Sigmoid colon (tissue), 7 donors: ENCODE data around the gene SPIRE1. TPM values are rescaled to one million over a fixed set of nuclear protein-coding genes. Genes with fewer than 3 reads are reported as not detected.

Experiments used
- DNase-seq: peaks from one replicate; pipeline ENCODE4 v3.0.0-alpha.2; 2019
- H3K27ac ChIP-seq, 4 donors: fragments of 200-600 bp; sonication (generic); one replicate each; pipeline ENCODE4 v1.5.1; 2016 to 2019; ENCODE audit warnings: mild to moderate bottlenecking in 1 of 4
- H3K27me3 ChIP-seq, 3 donors: fragments of 200-600 bp; sonication (generic); one replicate each; pipeline ENCODE4 v1.5.1; 2019; ENCODE audit warnings: mild to moderate bottlenecking in 1 of 3
- H3K36me3 ChIP-seq, 4 donors: fragments of 200-600 bp; sonication (generic); one replicate each; pipeline ENCODE4 v1.5.1; 2016 to 2019
- H3K4me1 ChIP-seq, 4 donors: fragments of 200-600 bp; sonication (generic); one replicate each; pipeline ENCODE4 v1.5.1; 2017 to 2019
- H3K4me3 ChIP-seq, 4 donors: fragments of 200-600 bp; sonication (generic); one replicate each; pipeline ENCODE4 v1.5.1; 2017 to 2019; ENCODE audit warnings: mild to moderate bottlenecking in 2 of 4, moderate library complexity in 1 of 4
- H3K9me3 ChIP-seq, 4 donors: fragments of 200-600 bp in 3 of 4; sonication (generic) in 3 of 4; one replicate each; pipeline versions ENCODE4 v1.5.1 to v1.6.1; 2013 to 2019
- CTCF ChIP-seq, 4 experiments: fragments of 450-650 bp in 3 of 4; fragments of 200-600 bp in 1 of 4; IDR thresholded peaks; one replicate each; pipeline ENCODE4 v1.5.1; 2016 to 2019; ENCODE audit warnings: antibody characterized with exemption in 4 of 4, mild to moderate bottlenecking in 3 of 4, moderate library complexity in 2 of 4
- EP300 ChIP-seq, 4 donors: sonication (generic); formaldehyde crosslinking; IDR thresholded peaks; one replicate each; pipeline ENCODE4 v1.6.1; 2017; ENCODE audit warnings: antibody characterized with exemption in 4 of 4
- POLR2A ChIP-seq, 2 donors: fragments of 450-650 bp; IDR thresholded peaks; one replicate each; pipeline ENCODE4 v1.6.1; 2016; ENCODE audit warnings: antibody characterized with exemption in 2 of 2, mild to moderate bottlenecking in 2 of 2, moderate library complexity in 2 of 2
- POLR2AphosphoS5 ChIP-seq, 4 donors: sonication (generic); formaldehyde crosslinking; IDR thresholded peaks; one replicate each; pipeline ENCODE4 v1.6.1; 2017; ENCODE audit warnings: antibody characterized with exemption in 4 of 4
- WGBS, 2 donors: extraction: QIAGEN DNeasy Blood & Tissue Kit; methylation state at CpG; one replicate each; pipeline ENCODE4 v1.1.7; 2013; 5-methylcytosine and 5-hydroxymethylcytosine counted together
- intact Hi-C: fragments of 100-400 bp; cut with DNase I; formaldehyde crosslinking; loops from one replicate; pipeline ENCODE4 v1.15.1; 2023
- polyA plus RNA-seq, 3 donors: library from polyadenylated mRNA; stranded (reverse); fragments of 200-250 nt; gene quantifications; one replicate each; pipeline ENCODE4 v1.2.3, GENCODE V29; 2013
- total RNA-seq, 4 donors: library from RNA; depleted of rRNA; stranded (reverse); fragments of >200 nt; gene quantifications; one replicate each; pipeline ENCODE4 v1.1.0, GENCODE V29; 2016
- donor health status: healthy with polysubstance abuse.
- donor health status: Bipolar disorder and iron deficiency.
- donor health status: healthy.

The SPIRE1 gene
- total and polyA plus RNA-seq, 7 donors = 2.1 to 31.6 (median 22.7) TPM

DNA sequence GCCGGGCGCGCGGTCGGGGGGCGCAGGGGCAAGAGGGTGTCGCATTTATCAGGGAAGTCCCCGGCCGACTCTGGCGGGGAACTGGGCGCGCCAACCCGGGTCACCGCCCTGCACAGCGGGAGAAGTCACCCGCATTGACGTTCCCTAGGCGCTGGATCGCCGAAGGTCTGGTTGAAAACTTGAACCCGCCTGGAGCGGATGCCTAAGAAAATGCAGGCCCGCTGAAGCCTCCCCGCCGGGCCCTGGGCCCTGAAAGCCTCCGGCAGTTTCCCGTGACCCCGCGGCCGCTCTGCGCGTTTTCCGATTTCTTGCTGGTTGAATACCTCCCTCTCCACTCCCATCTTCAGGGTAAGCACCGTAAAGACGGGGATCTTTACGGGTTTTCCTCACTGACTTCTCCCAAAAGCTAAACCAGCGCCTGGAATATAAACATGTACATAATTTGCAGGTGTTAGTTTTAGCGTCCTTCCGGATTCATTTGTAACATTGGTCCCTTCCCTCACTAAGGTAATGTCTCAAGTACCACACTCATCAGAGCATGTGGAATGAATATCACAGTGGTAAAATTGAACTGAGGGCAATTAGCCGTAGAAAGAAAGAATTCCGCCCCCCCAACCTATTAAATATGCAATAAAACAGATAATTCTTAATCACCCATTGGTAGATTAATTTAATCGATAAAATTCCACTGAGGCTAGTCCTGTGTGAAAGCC is 675 bp upstream of the SPIRE1 start:
- no peaks in the 10 kb centered on the region for H3K9me3 ChIP-seq
- no peaks in the 10 kb centered on the region for H3K27me3 ChIP-seq
- DNase-seq = peak; percentile 77
- no peaks in the 10 kb centered on the region for H3K36me3 ChIP-seq
- H3K4me1 ChIP-seq = peaks cover 0 to 25% (median 11%) of the 10 kb centered on the region in 4 donors
- H3K4me3 ChIP-seq = peak overlapping the region; percentile 72 to 92 (median 82)
- H3K27ac ChIP-seq = peak overlapping the region; percentile 98
- TF ChIP-seq POLR2A (IDR thresholded peaks at IDR 0.05) (no peak), CTCF (IDR thresholded peaks at IDR 0.05) (no peak), EP300 (IDR thresholded peaks at IDR 0.05) (no peak), POLR2AphosphoS5 (IDR thresholded peaks at IDR 0.05) (no peak)
- intact Hi-C loops = loop anchor here (5.0 to 10.0 kb wide), 5 partner anchors 224 to 804 kb away; partner anchors contain the start of genes AFG3L2, CHMP1B, PRELID3A and PTPN2
- WGBS, 2 donors = 12 to 18% methylated on average over 42 of the region's 42 CpGs

GRCh38 chr18:12656938-12657683 is 796 bp downstream of the SPIRE1 start:
- H3K27me3 ChIP-seq = no peaks in the 10 kb centered on the region
- H3K9me3 ChIP-seq = no peaks in the 10 kb centered on the region
- peak; percentile 71 for DNase-seq
- H3K36me3 ChIP-seq = no peaks in the 10 kb centered on the region
- WGBS, 2 donors = 1% methylated on average over 89 of the region's 89 CpGs
- H3K4me1 ChIP-seq = peaks cover 0 to 25% (median 12%) of the 10 kb centered on the region in 4 donors
- TF ChIP-seq POLR2A (IDR thresholded peaks at IDR 0.05) (peak in 1 of 2 donors; percentile 37), CTCF (IDR thresholded peaks at IDR 0.05) (no peak), POLR2AphosphoS5 (IDR thresholded peaks at IDR 0.05) (peak in 2 of 4 donors; percentile 63 to 74), EP300 (IDR thresholded peaks at IDR 0.05) (no peak)
- intact Hi-C loops = loop anchor here (5.0 to 10.0 kb wide), 5 partner anchors 225 to 802 kb away; partner anchors contain the start of genes AFG3L2, CHMP1B, PRELID3A and PTPN2
- H3K27ac ChIP-seq = peak overlapping the region; percentile 98
- peak overlapping the region; percentile 68 to 92 (median 82) for H3K4me3 ChIP-seq

GRCh38 chr18:12656605-12656937 is 1.3 kb downstream of the SPIRE1 start:
- WGBS, 2 donors = 7 to 27% methylated on average over 3 of the region's 3 CpGs
- no peak for DNase-seq
- TF ChIP-seq EP300 (IDR thresholded peaks at IDR 0.05) = no peak
- TF ChIP-seq CTCF (IDR thresholded peaks at IDR 0.05) = no peak
- no peak for TF ChIP-seq POLR2A (IDR thresholded peaks at IDR 0.05)
- TF ChIP-seq POLR2AphosphoS5 (IDR thresholded peaks at IDR 0.05) = peak in 1 of 4 donors; percentile 4
- Histone ChIP-seq H3K36me3 (no peaks in the 10 kb centered on the region), H3K9me3 (no peaks in the 10 kb centered on the region), H3K27me3 (no peaks in the 10 kb centered on the region), H3K4me1 (peaks cover 0 to 25% (median 12%) of the 10 kb centered on the region in 4 donors), H3K27ac (peak overlapping the region; percentile 98), H3K4me3 (peak overlapping the region; percentile 68 to 92 (median 82))
- intact Hi-C loops = loop anchor here (5.0 to 10.0 kb wide), 5 partner anchors 226 to 802 kb away; partner anchors contain the start of genes AFG3L2, CHMP1B, PRELID3A and PTPN2

- H3K36me3 ChIP-seq = no peaks in the 10 kb centered on the region
- no peaks in the 10 kb centered on the region for H3K9me3 ChIP-seq
- no peak for TF ChIP-seq POLR2A (IDR thresholded peaks at IDR 0.05)
- no peak for TF ChIP-seq EP300 (IDR thresholded peaks at IDR 0.05)
- no peak for TF ChIP-seq POLR2AphosphoS5 (IDR thresholded peaks at IDR 0.05)
- no peak for TF ChIP-seq CTCF (IDR thresholded peaks at IDR 0.05)
- no peak overlapping the region for H3K27ac ChIP-seq
- 94 to 97% methylated on average over 1 of the region's 1 CpG for WGBS, 2 donors
- peaks cover 0 to 25% (median 12%) of the 10 kb centered on the region in 4 donors for H3K4me1 ChIP-seq
- intact Hi-C loops = loop anchor here (5.0 to 10.0 kb wide), 5 partner anchors 227 to 800 kb away; partner anchors contain the start of genes AFG3L2, CHMP1B, PRELID3A and PTPN2
- DNase-seq = no peak
- no peak overlapping the region for H3K4me3 ChIP-seq
- H3K27me3 ChIP-seq = no peaks in the 10 kb centered on the region
Measured at GRCh38 chr18:12654971-12655370, 2.9 kb downstream of the SPIRE1 start.
